PC-3 (cell line): ENCODE results near the gene RNF113B.

Experiments used
- EZH2 ChIP-seq: fragments of 300-600 bp; sonication (generic); IDR thresholded peaks from one replicate; pipeline ENCODE4 v1.6.1; 2017; ENCODE audit warnings: antibody characterized with exemption, mild to moderate bottlenecking, low read length; ENCODE audit not compliant: unreplicated experiment
- EZH2phosphoT487 ChIP-seq: fragments of 300-600 bp; sonication (generic); IDR thresholded peaks from 2 replicates; pipeline ENCODE4 v1.6.1; 2018; ENCODE audit warnings: mild to moderate bottlenecking, antibody characterized with exemption, low read length, borderline replicate concordance

GRCh38 chr13:98204546-98204945 lies 27.5 kb upstream of the RNF113B start:
- TF ChIP-seq EZH2 (no peak), EZH2phosphoT487 (no peak)
